Rectal smooth muscle tissue (tissue), 1 donor: ENCODE results near the gene HECTD1.
"Not testable (repeated sequence)": the region's sequence is repeated elsewhere in the genome, so short reads cannot be mapped to it uniquely, and the experiment has no call there.

Experiments
- H3K27ac ChIP-seq: one replicate; pipeline ENCODE4 v1.7.0; 2013; ENCODE audit warnings: low read depth, low read length, inconsistent platforms
- H3K27me3 ChIP-seq: one replicate; pipeline ENCODE4 v1.7.0; 2013; ENCODE audit warnings: low read length; ENCODE audit not compliant: control insufficient read depth, insufficient read depth
- H3K36me3 ChIP-seq: one replicate; pipeline ENCODE4 v1.7.0; 2013; ENCODE audit warnings: low read length; ENCODE audit not compliant: control insufficient read depth, insufficient read depth
- H3K4me1 ChIP-seq: one replicate; pipeline ENCODE4 v1.7.0; 2013; ENCODE audit warnings: low read length; ENCODE audit not compliant: control insufficient read depth, insufficient read depth
- H3K4me3 ChIP-seq: one replicate; pipeline ENCODE4 v1.7.0; 2013; ENCODE audit warnings: low read length
- H3K9ac ChIP-seq: one replicate; pipeline ENCODE4 v1.7.0; 2013; ENCODE audit warnings: low read length

The HECTD1 gene

GRCh38 chr14:31060253-31060875 is 147.2 kb downstream of the HECTD1 start:
- H3K27ac ChIP-seq, result no peak overlapping the region
- no peaks in the 10 kb centered on the region for H3K4me1 ChIP-seq
- H3K9ac ChIP-seq, result no peak overlapping the region
- H3K27me3 ChIP-seq, result no peaks in the 10 kb centered on the region
- no peaks in the 10 kb centered on the region for H3K36me3 ChIP-seq
- H3K4me3 ChIP-seq, result no peak overlapping the region

GRCh38 chr14:31059152-31059924 is 148.3 kb downstream of the HECTD1 start:
- no peak overlapping the region for H3K9ac ChIP-seq
- H3K27ac ChIP-seq, result no peak overlapping the region
- no peaks in the 10 kb centered on the region for H3K4me1 ChIP-seq
- no peaks in the 10 kb centered on the region for H3K27me3 ChIP-seq
- H3K4me3 ChIP-seq, result no peak overlapping the region
- H3K36me3 ChIP-seq, result no peaks in the 10 kb centered on the region

- no peaks in the 10 kb centered on the region for H3K36me3 ChIP-seq
- H3K27ac ChIP-seq, result no peak overlapping the region
- H3K9ac ChIP-seq, result no peak overlapping the region
- H3K4me1 ChIP-seq, result no peaks in the 10 kb centered on the region
- H3K27me3 ChIP-seq, result no peaks in the 10 kb centered on the region
- no peak overlapping the region for H3K4me3 ChIP-seq
Observed at GRCh38 chr14:31057701-31058364, 149.8 kb downstream of the HECTD1 start.

GRCh38 chr14:31057035-31057434 is 150.6 kb downstream of the HECTD1 start:
- no peaks in the 10 kb centered on the region for H3K27me3 ChIP-seq
- no peak overlapping the region for H3K27ac ChIP-seq
- H3K9ac ChIP-seq, result no peak overlapping the region
- H3K4me3 ChIP-seq, result no peak overlapping the region
- H3K4me1 ChIP-seq, result no peaks in the 10 kb centered on the region
- H3K36me3 ChIP-seq, result no peaks in the 10 kb centered on the region

- H3K27me3 ChIP-seq, H3K9ac ChIP-seq, H3K36me3 ChIP-seq, H3K4me3 ChIP-seq, H3K4me1 ChIP-seq, H3K27ac ChIP-seq: not testable (repeated sequence)
Observed at GRCh38 chr14:31052905-31053586, 154.5 kb downstream of the HECTD1 start.

GRCh38 chr14:31051511-31051910 is 156.1 kb downstream of the HECTD1 start:
- Histone ChIP-seq H3K27ac (no peak overlapping the region), H3K4me3 (no peak overlapping the region), H3K36me3 (no peaks in the 10 kb centered on the region), H3K9ac (no peak overlapping the region), H3K4me1 (peaks cover 3% of the 10 kb centered on the region), H3K27me3 (no peaks in the 10 kb centered on the region)

GRCh38 chr14:31051023-31051422 is 156.6 kb downstream of the HECTD1 start:
- H3K4me3 ChIP-seq, result no peak overlapping the region
- H3K27ac ChIP-seq, result no peak overlapping the region
- H3K36me3 ChIP-seq, result no peaks in the 10 kb centered on the region
- H3K9ac ChIP-seq, result no peak overlapping the region
- no peaks in the 10 kb centered on the region for H3K27me3 ChIP-seq
- peaks cover 3% of the 10 kb centered on the region for H3K4me1 ChIP-seq
